GM12873 (cell line): Measurements from ENCODE around the gene PPP2R1B.

Experiments
- TF ChIP-seq, protein P1 (sequence below): IDR thresholded peaks from 2 replicates; pipeline ENCODE4 v1.5.1; 2012; ENCODE audit warnings: low read depth, mild to moderate bottlenecking, moderate library complexity, low read length, control low read depth; ENCODE audit not compliant: insufficient read depth; ENCODE audit errors: missing control alignments

Gene PPP2R1B

DNA sequence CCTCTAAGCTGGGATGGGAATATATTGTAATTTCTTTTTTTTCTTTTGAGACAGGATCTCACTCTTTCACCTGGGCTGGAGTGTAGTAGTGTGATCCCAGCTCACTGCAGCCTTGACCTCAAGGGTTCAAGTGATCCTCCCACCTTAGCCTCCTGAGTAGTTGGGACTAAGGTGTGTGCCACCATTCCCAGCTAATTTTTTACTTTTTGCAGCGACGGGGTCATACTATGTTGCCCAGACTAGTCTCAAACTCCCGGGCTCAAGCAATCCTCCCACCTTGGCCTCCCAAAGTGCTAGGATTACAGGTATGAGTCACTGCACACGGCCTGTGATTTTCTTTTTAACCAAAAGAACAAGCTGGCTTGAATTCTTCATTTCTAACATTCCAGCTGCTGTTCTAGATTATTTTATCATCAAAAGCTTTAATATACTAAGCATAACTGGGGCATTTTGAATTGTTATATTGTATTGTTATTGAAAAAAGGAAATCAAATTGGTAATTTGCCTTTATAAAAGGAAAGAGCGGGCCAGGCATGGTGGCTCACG, 26.8 kb upstream of the PPP2R1B start:
- TF ChIP-seq, protein P1, sequence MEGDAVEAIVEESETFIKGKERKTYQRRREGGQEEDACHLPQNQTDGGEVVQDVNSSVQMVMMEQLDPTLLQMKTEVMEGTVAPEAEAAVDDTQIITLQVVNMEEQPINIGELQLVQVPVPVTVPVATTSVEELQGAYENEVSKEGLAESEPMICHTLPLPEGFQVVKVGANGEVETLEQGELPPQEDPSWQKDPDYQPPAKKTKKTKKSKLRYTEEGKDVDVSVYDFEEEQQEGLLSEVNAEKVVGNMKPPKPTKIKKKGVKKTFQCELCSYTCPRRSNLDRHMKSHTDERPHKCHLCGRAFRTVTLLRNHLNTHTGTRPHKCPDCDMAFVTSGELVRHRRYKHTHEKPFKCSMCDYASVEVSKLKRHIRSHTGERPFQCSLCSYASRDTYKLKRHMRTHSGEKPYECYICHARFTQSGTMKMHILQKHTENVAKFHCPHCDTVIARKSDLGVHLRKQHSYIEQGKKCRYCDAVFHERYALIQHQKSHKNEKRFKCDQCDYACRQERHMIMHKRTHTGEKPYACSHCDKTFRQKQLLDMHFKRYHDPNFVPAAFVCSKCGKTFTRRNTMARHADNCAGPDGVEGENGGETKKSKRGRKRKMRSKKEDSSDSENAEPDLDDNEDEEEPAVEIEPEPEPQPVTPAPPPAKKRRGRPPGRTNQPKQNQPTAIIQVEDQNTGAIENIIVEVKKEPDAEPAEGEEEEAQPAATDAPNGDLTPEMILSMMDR = no peak

GRCh38 chr11:111792314-111792713, 26.1 kb upstream of the PPP2R1B start:
- TF ChIP-seq, protein P1 = no peak

- TF ChIP-seq, protein P1 = no peak
Measured at GRCh38 chr11:111788464-111788863, 22.3 kb upstream of the PPP2R1B start.

GRCh38 chr11:111788051-111788450, 21.9 kb upstream of the PPP2R1B start:
- TF ChIP-seq, protein P1 = no peak

DNA sequence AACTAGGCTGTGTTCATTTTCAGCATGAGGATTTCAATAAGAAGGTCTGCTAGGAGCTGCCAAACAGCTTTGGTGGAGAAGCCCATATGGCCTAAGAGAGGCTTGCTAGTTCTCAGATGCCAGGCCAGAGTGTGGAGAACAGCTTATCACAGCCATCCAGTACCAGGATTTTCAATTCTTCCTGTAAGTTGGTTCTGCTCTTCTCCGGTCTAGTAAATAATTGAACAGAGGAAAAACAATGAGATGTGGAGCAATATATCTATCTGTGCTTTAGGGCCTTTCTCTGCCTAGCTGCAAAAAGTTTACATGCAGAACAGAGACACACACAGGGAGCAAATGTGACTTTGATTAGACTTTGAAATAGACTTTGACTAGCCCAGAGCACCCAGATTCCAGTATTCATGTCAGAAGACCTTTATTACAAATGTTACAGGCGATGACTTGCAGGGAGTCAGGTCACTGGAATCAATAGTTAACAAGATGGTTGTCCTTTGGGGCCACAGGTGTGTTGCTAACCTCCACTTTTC, 19.8 kb upstream of the PPP2R1B start:
- TF ChIP-seq, protein P1 = no peak

GRCh38 chr11:111785076-111785475, 18.9 kb upstream of the PPP2R1B start:
- TF ChIP-seq, protein P1 = no peak

DNA sequence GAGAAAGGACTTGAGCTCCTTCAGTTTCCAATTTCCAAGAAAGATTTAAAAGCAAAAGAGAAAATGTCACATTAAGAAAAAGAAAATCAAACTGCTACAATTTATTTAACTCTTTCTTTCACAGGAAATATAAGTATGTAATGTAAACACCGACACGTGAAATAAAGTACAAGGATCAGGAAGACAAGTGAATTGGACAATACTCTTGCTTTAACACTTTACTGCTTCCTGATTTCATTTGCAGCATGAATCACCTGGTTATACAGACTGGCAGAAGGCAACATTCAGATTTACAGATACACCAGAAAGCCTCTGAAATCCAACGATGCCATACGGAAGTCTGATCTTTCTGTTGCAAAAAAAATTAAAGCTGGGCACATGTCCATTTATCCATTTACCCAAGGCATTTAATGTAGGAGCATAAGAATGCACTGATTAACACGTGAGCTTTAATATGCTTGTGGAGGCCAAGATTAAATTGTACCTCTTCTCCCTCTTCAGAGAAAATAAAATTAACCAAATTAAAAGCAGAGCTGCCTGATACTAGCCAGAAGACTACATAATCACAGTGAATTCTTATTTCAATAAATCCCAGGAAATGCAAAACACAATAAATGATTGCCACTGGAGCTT, 16.0 kb upstream of the PPP2R1B start:
- TF ChIP-seq, protein P1 = no peak
